NCI-H146 (cell line): ENCODE measurements around the gene CELSR1.

Experiments
- DNase-seq: peaks from one replicate; lab custom pipeline; 2025; lab: John Stamatoyannopoulos, UW

The CELSR1 gene

GRCh38 chr22:46445771-46446420 lies 91.5 kb downstream of the CELSR1 start:
- peak; percentile 23 for DNase-seq

- DNase-seq, result peak; percentile 55
These were observed 93.0 kb downstream of the CELSR1 start for GRCh38 chr22:46444390-46444854.

- DNase-seq, result peak; percentile 35
These were observed 93.5 kb downstream of the CELSR1 start for GRCh38 chr22:46443850-46444389.

- no peak for DNase-seq
These were observed 95.1 kb downstream of the CELSR1 start for GRCh38 chr22:46442217-46442853.

- no peak for DNase-seq
These were observed 97.6 kb downstream of the CELSR1 start for GRCh38 chr22:46439576-46440465.

GRCh38 chr22:46439111-46439510 lies 98.3 kb downstream of the CELSR1 start:
- no peak for DNase-seq

GRCh38 chr22:46437671-46438440 lies 99.6 kb downstream of the CELSR1 start:
- no peak for DNase-seq

GRCh38 chr22:46436595-46437175 lies 100.7 kb downstream of the CELSR1 start:
- DNase-seq, result no peak

- DNase-seq, result no peak
These were observed 104.1 kb downstream of the CELSR1 start for GRCh38 chr22:46433318-46433717.

GRCh38 chr22:46432164-46433068 lies 105.0 kb downstream of the CELSR1 start:
- no peak for DNase-seq

- DNase-seq, result no peak
These were observed 106.2 kb downstream of the CELSR1 start for GRCh38 chr22:46430961-46431838.

GRCh38 chr22:46429325-46429853 lies 108.0 kb downstream of the CELSR1 start:
- DNase-seq, result no peak

GRCh38 chr22:46428602-46429324 lies 108.7 kb downstream of the CELSR1 start:
- DNase-seq, result no peak

- DNase-seq, result no peak
These were observed 109.2 kb downstream of the CELSR1 start for GRCh38 chr22:46428171-46428570.

- DNase-seq, result no peak
These were observed 112.4 kb downstream of the CELSR1 start for GRCh38 chr22:46425016-46425415.

- no peak for DNase-seq
These were observed 112.9 kb downstream of the CELSR1 start for GRCh38 chr22:46424496-46424895.

- DNase-seq, result no peak
These were observed 114.5 kb downstream of the CELSR1 start for GRCh38 chr22:46422896-46423295.

- peak; percentile 56 for DNase-seq
These were observed 116.2 kb downstream of the CELSR1 start for GRCh38 chr22:46421267-46421666.
